Endodermal cell (in vitro differentiated cells): ENCODE measurements around the gene GCLM. TPM values are rescaled to one million over a fixed set of nuclear protein-coding genes. Genes with fewer than 3 reads are reported as not detected.

Experiments used
- DNase-seq: peaks from one replicate; pipeline ENCODE4 v3.0.0-alpha.2; 2017
- H3K27ac ChIP-seq: 2 replicates; pipeline ENCODE4 v1.5.1; 2013; ENCODE audit warnings: mild to moderate bottlenecking, low read depth, low read length, moderate library complexity
- H3K27me3 ChIP-seq: 2 replicates; pipeline ENCODE4 v1.6.1; 2013; ENCODE audit warnings: mild to moderate bottlenecking, low read length, moderate library complexity; ENCODE audit not compliant: insufficient read depth, control insufficient read depth, poor library complexity, severe bottlenecking
- H3K36me3 ChIP-seq: 2 replicates; pipeline ENCODE4 v1.7.0; 2013; ENCODE audit warnings: mild to moderate bottlenecking, low read length, moderate library complexity; ENCODE audit not compliant: control insufficient read depth, insufficient read depth
- H3K4me1 ChIP-seq: one replicate; pipeline ENCODE4 v1.7.0; 2013; ENCODE audit warnings: low read length; ENCODE audit not compliant: control insufficient read depth, insufficient read depth
- H3K4me3 ChIP-seq: 2 replicates; pipeline ENCODE4 v1.5.1; 2013; ENCODE audit warnings: mild to moderate bottlenecking, low read length, moderate library complexity
- H3K9ac ChIP-seq: 2 replicates; pipeline ENCODE4 v1.6.1; 2013; ENCODE audit warnings: mild to moderate bottlenecking, low read length, moderate library complexity; ENCODE audit not compliant: poor library complexity, severe bottlenecking; ENCODE audit errors: extremely low read depth
- H3K9me3 ChIP-seq: 2 replicates; pipeline ENCODE4 v1.6.1; 2013; ENCODE audit warnings: mild to moderate bottlenecking, low read length, moderate library complexity; ENCODE audit not compliant: control insufficient read depth
- H3K27ac Mint-ChIP-seq: 2 replicates; pipeline ENCODE4 v1.8.0; 2020; ENCODE audit warnings: mixed read lengths
- H3K27me3 Mint-ChIP-seq: 2 replicates; pipeline ENCODE4 v1.8.0; 2021; ENCODE audit warnings: mild to moderate bottlenecking, mixed read lengths; ENCODE audit not compliant: insufficient read depth
- H3K36me3 Mint-ChIP-seq: 2 replicates; pipeline ENCODE4 v1.8.0; 2020; ENCODE audit warnings: low read depth, mixed read lengths
- H3K4me1 Mint-ChIP-seq: 2 replicates; pipeline ENCODE4 v1.8.0; 2020; ENCODE audit warnings: mixed read lengths
- H3K4me3 Mint-ChIP-seq: 2 replicates; pipeline ENCODE4 v1.8.0; 2020; ENCODE audit warnings: mild to moderate bottlenecking, moderate library complexity, mixed read lengths
- H3K9me3 Mint-ChIP-seq: 2 replicates; pipeline ENCODE4 v1.8.0; 2020; ENCODE audit warnings: mild to moderate bottlenecking, mixed read lengths
- WGBS, 2 experiments: methylation state at CpG; one replicate each; pipeline versions ENCODE4 v1.1.5 to v1.1.7; 2013; ENCODE audit warnings: missing lambda C conversion rate in 2 of 2, mixed read lengths in 1 of 2; ENCODE audit not compliant: insufficient coverage in 1 of 2, insufficient read length in 1 of 2; 5-methylcytosine and 5-hydroxymethylcytosine counted together
- total RNA-seq, 2 donors: library from RNA; stranded (reverse); fragmentation: NEBNext Ultra II Directional in 1 of 2; extraction: Animal tissue kit (Norgen Biotek cat#: 25700) in 1 of 2; gene quantifications; 2 replicates in 1 of 2; 3 replicates in 1 of 2; pipeline ENCODE4 v1.2.1, GENCODE V29; 2021
- TF ChIP-seq, protein P1 (sequence below): fragments of 200-600 bp; sonication (generic); conservative IDR thresholded peaks from 2 replicates; pipeline ENCODE4 v1.5.0; 2021; ENCODE audit warnings: antibody characterized with exemption, mild to moderate bottlenecking

The GCLM gene
- total RNA-seq, 2 donors from 2014 or later: 14.0 to 19.4 TPM

DNA sequence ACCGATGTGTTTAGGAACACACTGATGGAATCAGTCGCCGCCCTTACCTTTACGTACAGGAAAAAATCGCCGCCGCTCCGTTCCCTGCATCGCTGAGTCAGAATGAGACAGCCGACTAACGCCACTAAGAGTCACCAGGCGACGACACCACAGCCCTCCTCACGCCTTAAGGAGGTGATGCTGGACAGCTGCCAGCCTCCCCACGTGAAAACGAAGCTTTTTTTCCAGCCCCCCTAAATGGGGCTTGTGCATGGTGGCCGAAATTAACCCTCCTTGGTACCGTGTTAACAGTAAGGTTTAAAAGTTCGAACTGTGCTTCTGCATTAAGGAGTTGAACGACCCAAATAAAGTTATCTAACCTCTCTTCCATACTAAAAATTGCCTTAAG, 30.7 kb downstream of the GCLM start:
- H3K27ac Mint-ChIP-seq: peak overlapping the region; percentile 99
- peak overlapping the region; percentile 95 for H3K4me3 Mint-ChIP-seq
- peak overlapping the region; percentile 98 for H3K9ac ChIP-seq
- DNase-seq: no peak
- H3K9me3 ChIP-seq: no peaks in the 10 kb centered on the region
- TF ChIP-seq, protein P1, sequence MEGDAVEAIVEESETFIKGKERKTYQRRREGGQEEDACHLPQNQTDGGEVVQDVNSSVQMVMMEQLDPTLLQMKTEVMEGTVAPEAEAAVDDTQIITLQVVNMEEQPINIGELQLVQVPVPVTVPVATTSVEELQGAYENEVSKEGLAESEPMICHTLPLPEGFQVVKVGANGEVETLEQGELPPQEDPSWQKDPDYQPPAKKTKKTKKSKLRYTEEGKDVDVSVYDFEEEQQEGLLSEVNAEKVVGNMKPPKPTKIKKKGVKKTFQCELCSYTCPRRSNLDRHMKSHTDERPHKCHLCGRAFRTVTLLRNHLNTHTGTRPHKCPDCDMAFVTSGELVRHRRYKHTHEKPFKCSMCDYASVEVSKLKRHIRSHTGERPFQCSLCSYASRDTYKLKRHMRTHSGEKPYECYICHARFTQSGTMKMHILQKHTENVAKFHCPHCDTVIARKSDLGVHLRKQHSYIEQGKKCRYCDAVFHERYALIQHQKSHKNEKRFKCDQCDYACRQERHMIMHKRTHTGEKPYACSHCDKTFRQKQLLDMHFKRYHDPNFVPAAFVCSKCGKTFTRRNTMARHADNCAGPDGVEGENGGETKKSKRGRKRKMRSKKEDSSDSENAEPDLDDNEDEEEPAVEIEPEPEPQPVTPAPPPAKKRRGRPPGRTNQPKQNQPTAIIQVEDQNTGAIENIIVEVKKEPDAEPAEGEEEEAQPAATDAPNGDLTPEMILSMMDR: no peak
- H3K27ac ChIP-seq: peak overlapping the region; percentile 19
- 1% methylated on average over 15 to 20 of the region's 20 CpGs for WGBS, 2 experiments
- H3K4me3 ChIP-seq: peak overlapping the region; percentile 93
- H3K4me1 Mint-ChIP-seq: peaks cover 9% of the 10 kb centered on the region
- no peaks in the 10 kb centered on the region for H3K4me1 ChIP-seq
- no peaks in the 10 kb centered on the region for H3K27me3 Mint-ChIP-seq
- H3K27me3 ChIP-seq: no peaks in the 10 kb centered on the region
- H3K9me3 Mint-ChIP-seq: no peaks in the 10 kb centered on the region
- H3K36me3 ChIP-seq: peaks cover 41% of the 10 kb centered on the region
- peaks cover 38% of the 10 kb centered on the region for H3K36me3 Mint-ChIP-seq

DNA sequence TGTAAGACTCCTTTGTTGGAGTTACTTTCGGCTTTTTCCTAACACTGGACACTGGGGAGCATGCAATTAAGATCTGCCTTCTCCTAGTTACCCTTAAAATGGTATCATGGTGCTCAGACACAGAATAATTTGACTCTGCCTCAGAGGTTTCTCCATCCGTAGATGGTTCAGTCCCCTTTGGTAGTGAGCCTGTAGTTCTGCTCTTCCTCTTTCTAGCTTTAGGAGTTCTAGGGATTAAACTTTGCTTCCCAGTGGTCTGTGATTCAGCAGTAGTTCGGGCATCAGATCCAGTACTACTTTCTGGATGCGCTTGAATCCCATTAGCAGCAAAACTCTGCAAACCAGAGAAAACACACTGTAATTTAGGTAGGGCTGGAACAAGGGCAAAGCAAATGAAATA, 31.7 kb downstream of the GCLM start:
- H3K27ac ChIP-seq: no peak overlapping the region

DNA sequence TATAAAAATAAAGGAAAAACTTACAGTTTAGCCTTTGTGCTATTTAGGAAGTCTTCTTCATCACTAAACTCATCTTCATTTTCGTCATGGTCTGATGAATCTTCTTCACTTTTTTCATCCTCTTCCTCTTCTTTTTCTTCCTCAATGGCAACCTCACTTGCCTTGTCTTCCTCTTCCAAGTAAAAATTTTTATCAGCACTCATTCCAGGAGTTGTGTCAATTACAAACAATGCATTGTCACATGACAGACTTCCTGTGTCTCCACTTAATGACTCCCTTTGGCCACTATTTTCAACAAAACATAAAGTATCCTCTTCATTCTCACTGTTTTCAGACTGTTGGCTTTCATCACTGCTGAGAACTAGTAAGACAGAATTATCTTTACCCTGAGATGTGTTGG, 33.0 kb downstream of the GCLM start:
- Histone ChIP-seq H3K27me3 (no peaks in the 10 kb centered on the region), H3K4me3 (peak overlapping the region; percentile 70), H3K9ac (no peak overlapping the region), H3K36me3 (peaks cover 64% of the 10 kb centered on the region), H3K4me1 (no peaks in the 10 kb centered on the region), H3K27ac (no peak overlapping the region), H3K9me3 (no peaks in the 10 kb centered on the region)
- no peak for DNase-seq
- Mint-ChIP-seq H3K4me3 (no peak overlapping the region), H3K4me1 (peaks cover 9% of the 10 kb centered on the region), H3K36me3 (peaks cover 47% of the 10 kb centered on the region), H3K27me3 (no peaks in the 10 kb centered on the region), H3K9me3 (no peaks in the 10 kb centered on the region), H3K27ac (no peak overlapping the region)
- 85 to 86% methylated on average over 1 of the region's 1 CpG for WGBS, 2 experiments
- TF ChIP-seq, protein P1: no peak

More for the DNA sequence above, 31.7 kb downstream of the GCLM start:
- H3K27me3 Mint-ChIP-seq: no peaks in the 10 kb centered on the region
- no peaks in the 10 kb centered on the region for H3K9me3 Mint-ChIP-seq
- Histone ChIP-seq H3K36me3 (peaks cover 51% of the 10 kb centered on the region), H3K27me3 (no peaks in the 10 kb centered on the region), H3K4me1 (no peaks in the 10 kb centered on the region), H3K4me3 (peak overlapping the region; percentile 93), H3K9ac (no peak overlapping the region), H3K9me3 (no peaks in the 10 kb centered on the region)
- H3K27ac Mint-ChIP-seq: no peak overlapping the region
- no peak for DNase-seq
- WGBS, 2 experiments: 95 to 100% methylated on average over 4 of the region's 4 CpGs
- peak overlapping the region; percentile 95 for H3K4me3 Mint-ChIP-seq
- peaks cover 9% of the 10 kb centered on the region for H3K4me1 Mint-ChIP-seq
- TF ChIP-seq, protein P1: no peak
- peaks cover 34% of the 10 kb centered on the region for H3K36me3 Mint-ChIP-seq
